ENCODE measurements around the gene CYFIP1.

CYFIP1 gene

GRCh38 chr15:22823495-22824128 is 156.6 kb downstream of the CYFIP1 start:
- TF ChIP-seq CTCF (IDR thresholded peaks at IDR 0.05; ENCODE audit: extremely low read depth, insufficient read depth, missing control alignments) = no peak

DNA sequence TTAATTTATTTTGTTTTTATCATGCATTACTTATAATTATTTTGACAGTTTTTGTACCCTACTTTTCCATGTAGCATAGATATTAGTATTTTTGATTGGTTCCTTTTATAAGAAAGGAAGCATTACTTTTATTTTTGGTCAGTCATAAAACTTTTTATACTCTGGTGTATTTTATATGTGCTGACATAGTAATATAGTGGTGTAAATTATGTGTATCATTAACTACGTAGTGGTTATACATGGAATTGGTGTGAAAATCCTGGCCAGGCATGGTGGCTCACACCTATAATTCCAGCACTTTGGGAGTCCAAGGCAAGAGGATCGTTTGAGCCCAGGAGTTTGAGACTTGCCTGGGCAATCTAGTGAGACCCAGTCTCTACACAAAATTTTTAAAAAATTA is 160.5 kb downstream of the CYFIP1 start:
- in situ Hi-C loops (cut with MboI; ENCODE audit: low pct_unique_long_range_greater_than_20kb, low sequenced_read_pairs, unreplicated experiment) = no loop called here
- no peak for DNase-seq (ENCODE audit: low spot score)
- no peak for TF ChIP-seq CTCF (IDR thresholded peaks at IDR 0.05; ENCODE audit: extremely low read depth, insufficient read depth, missing control alignments)

More at GRCh38 chr15:22823495-22824128, 156.6 kb downstream of the CYFIP1 start:
- no peak for DNase-seq (ENCODE audit: low spot score)
- in situ Hi-C loops (cut with MboI; ENCODE audit: low pct_unique_long_range_greater_than_20kb, low sequenced_read_pairs, unreplicated experiment) = no loop called here
